NOMO-1 (cell line): ENCODE results near the gene BCL2A1.
A peak's percentile ranks its signal among the peaks of the same experiment; 100 is the strongest.
"Not testable (repeated sequence)": the region's sequence is repeated elsewhere in the genome, so short reads cannot be mapped to it uniquely, and the experiment has no call there.

Experiments used
- DNase-seq, 2 experiments: peaks; one replicate each; lab custom pipeline; 2025; ENCODE audit not compliant: unreplicated experiment in 2 of 2; lab: John Stamatoyannopoulos, UW

Gene BCL2A1

GRCh38 chr15:79970624-79971434 lies at the start of gene BCL2A1:
BCL2A1 (minus strand) TSS chr15:79971196; CDS start chr15:79971119, 77 bp downstream.
- DNase-seq, result peak; percentile 83 to 99

- DNase-seq, result no peak
Measured at GRCh38 chr15:80020731-80021130, 49.7 kb upstream of the BCL2A1 start.

- not testable (repeated sequence) for DNase-seq
Measured at GRCh38 chr15:80020149-80020548, 49.2 kb upstream of the BCL2A1 start.

- DNase-seq, result no peak
Measured at GRCh38 chr15:80019168-80019745, 48.3 kb upstream of the BCL2A1 start.

- DNase-seq, result not testable (repeated sequence)
Measured at GRCh38 chr15:80017139-80017538, 46.1 kb upstream of the BCL2A1 start.

- not testable (repeated sequence) for DNase-seq
Measured at GRCh38 chr15:80016506-80016905, 45.5 kb upstream of the BCL2A1 start.

- no peak for DNase-seq
Measured at GRCh38 chr15:80015156-80015555, 44.2 kb upstream of the BCL2A1 start.

GRCh38 chr15:80014186-80014585 lies 43.2 kb upstream of the BCL2A1 start:
- DNase-seq, result not testable (repeated sequence)

- DNase-seq, result no peak
Measured at GRCh38 chr15:80012060-80012726, 41.2 kb upstream of the BCL2A1 start.

GRCh38 chr15:80011596-80011995 lies 40.6 kb upstream of the BCL2A1 start:
- no peak for DNase-seq

- DNase-seq, result peak; percentile 63 to 85
Measured at GRCh38 chr15:80011041-80011523, 40.1 kb upstream of the BCL2A1 start.

- peak; percentile 72 to 82 for DNase-seq
Measured at GRCh38 chr15:80010131-80010673, 39.2 kb upstream of the BCL2A1 start.

GRCh38 chr15:80007532-80007931 lies 36.5 kb upstream of the BCL2A1 start:
- DNase-seq, result no peak

GRCh38 chr15:80006946-80007345 lies 36.0 kb upstream of the BCL2A1 start:
- no peak for DNase-seq

GRCh38 chr15:80003934-80004472 lies 33.0 kb upstream of the BCL2A1 start:
- no peak for DNase-seq

- DNase-seq, result no peak
Measured at GRCh38 chr15:80003171-80003570, 32.2 kb upstream of the BCL2A1 start.

GRCh38 chr15:80002267-80002666 lies 31.3 kb upstream of the BCL2A1 start:
- no peak for DNase-seq

GRCh38 chr15:79994615-79995014 lies 23.6 kb upstream of the BCL2A1 start:
- no peak for DNase-seq

- DNase-seq, result no peak
Measured at GRCh38 chr15:79991826-79992225, 20.8 kb upstream of the BCL2A1 start.

GRCh38 chr15:79990997-79991334 lies 20.0 kb upstream of the BCL2A1 start:
- no peak for DNase-seq
